PFSK-1 (cell line): Measurements from ENCODE around the gene BTG2.

ENCODE experiments used
- POLR2AphosphoS5 ChIP-seq: IDR thresholded peaks from 2 replicates; pipeline ENCODE4 v1.6.1; 2012; ENCODE audit warnings: low read depth, mild to moderate bottlenecking, control low read depth, low read length, moderate library complexity
- SIN3A ChIP-seq: IDR thresholded peaks from 2 replicates; pipeline ENCODE4 v1.6.1; 2012; ENCODE audit warnings: mild to moderate bottlenecking, low read length, moderate library complexity, borderline replicate concordance; ENCODE audit not compliant: insufficient read depth
- TAF1 ChIP-seq: IDR thresholded peaks from 2 replicates; pipeline ENCODE4 v1.6.1; 2012; ENCODE audit warnings: low read length, control low read depth, borderline replicate concordance; ENCODE audit not compliant: insufficient read depth
- TF ChIP-seq, protein P1 (sequence below), 2 experiments: IDR thresholded peaks; 2 replicates each; pipeline versions ENCODE4 v1.6.1 to v1.8.0; 2011 to 2012; ENCODE audit warnings: low read depth in 2 of 2, low read length in 2 of 2, control low read depth in 1 of 2, inconsistent platforms in 1 of 2, mild to moderate bottlenecking in 1 of 2, moderate library complexity in 1 of 2; ENCODE audit not compliant: insufficient read depth in 1 of 2

DNA sequence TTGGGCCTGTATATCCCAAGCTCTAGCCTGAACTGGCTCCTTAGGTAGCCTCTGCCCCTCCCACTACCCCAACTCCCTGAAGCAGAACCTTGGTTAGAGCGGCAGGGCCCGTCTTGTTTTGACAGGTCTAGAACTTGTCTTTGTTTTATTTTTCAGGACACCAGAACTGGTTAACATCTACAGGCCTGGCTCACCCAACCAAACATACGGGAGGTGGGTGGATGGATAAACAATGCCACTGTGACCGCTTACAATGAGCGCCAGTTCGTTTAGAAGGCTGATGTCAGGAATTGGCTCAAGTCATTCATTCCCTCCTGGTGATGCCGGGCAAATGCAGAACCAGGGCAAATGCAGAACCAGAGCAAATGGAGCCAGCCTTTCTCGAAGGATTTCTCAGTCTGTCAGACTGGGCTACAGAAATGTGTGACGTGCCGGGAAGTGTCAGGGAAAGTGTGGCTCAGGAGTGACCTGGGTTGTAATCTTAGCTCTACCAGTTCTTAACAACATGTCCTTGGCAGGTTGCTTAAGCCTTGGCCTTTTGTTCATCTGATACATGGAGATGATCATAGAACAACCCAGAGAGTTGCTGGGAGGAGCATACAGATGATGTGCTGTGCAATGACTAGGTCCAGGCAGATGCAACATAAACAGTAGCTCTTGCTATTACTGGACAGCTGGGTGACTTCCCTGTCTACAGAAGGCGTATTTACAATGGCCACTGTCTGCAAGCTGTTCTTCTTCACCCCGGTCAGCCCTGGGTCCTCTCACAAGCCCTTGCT, 30.5 kb upstream of the BTG2 start:
- TF ChIP-seq POLR2AphosphoS5 (no peak), TAF1 (no peak), SIN3A (no peak)
- TF ChIP-seq, protein P1, sequence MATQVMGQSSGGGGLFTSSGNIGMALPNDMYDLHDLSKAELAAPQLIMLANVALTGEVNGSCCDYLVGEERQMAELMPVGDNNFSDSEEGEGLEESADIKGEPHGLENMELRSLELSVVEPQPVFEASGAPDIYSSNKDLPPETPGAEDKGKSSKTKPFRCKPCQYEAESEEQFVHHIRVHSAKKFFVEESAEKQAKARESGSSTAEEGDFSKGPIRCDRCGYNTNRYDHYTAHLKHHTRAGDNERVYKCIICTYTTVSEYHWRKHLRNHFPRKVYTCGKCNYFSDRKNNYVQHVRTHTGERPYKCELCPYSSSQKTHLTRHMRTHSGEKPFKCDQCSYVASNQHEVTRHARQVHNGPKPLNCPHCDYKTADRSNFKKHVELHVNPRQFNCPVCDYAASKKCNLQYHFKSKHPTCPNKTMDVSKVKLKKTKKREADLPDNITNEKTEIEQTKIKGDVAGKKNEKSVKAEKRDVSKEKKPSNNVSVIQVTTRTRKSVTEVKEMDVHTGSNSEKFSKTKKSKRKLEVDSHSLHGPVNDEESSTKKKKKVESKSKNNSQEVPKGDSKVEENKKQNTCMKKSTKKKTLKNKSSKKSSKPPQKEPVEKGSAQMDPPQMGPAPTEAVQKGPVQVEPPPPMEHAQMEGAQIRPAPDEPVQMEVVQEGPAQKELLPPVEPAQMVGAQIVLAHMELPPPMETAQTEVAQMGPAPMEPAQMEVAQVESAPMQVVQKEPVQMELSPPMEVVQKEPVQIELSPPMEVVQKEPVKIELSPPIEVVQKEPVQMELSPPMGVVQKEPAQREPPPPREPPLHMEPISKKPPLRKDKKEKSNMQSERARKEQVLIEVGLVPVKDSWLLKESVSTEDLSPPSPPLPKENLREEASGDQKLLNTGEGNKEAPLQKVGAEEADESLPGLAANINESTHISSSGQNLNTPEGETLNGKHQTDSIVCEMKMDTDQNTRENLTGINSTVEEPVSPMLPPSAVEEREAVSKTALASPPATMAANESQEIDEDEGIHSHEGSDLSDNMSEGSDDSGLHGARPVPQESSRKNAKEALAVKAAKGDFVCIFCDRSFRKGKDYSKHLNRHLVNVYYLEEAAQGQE (IDR thresholded peaks at IDR 0.05; ENCODE audit: insufficient read depth in 1 of 2, low read depth in 2 of 2, low read length in 2 of 2), result no peak
